Left lung (tissue), 10 donors: Measurements from ENCODE around the gene KRT36. TPM values are rescaled to one million over a fixed set of nuclear protein-coding genes. Genes with fewer than 3 reads are reported as not detected.

ENCODE experiments used
- ATAC-seq: fragments of 200-7000 bp; cut with Tn5 transposase; one replicate; pipeline ENCODE4 v1.9.1; 2020; ENCODE audit warnings: moderate library complexity
- DNase-seq, 4 donors: peaks; one replicate each; pipeline ENCODE4 v3.0.0-alpha.2; 2013 to 2020
- H3K27ac ChIP-seq, 2 donors: fragments of 200-600 bp; sonication (generic) in 1 of 2; one replicate each; pipeline versions ENCODE4 v1.5.0 to v1.8.0; 2020 to 2021
- H3K27me3 ChIP-seq, 2 donors: fragments of 200-600 bp; sonication (generic) in 1 of 2; one replicate each; pipeline versions ENCODE4 v1.5.0 to v1.8.0; 2020 to 2021
- H3K36me3 ChIP-seq, 2 donors: fragments of 200-600 bp; sonication (generic) in 1 of 2; one replicate each; pipeline versions ENCODE4 v1.5.0 to v1.8.0; 2020 to 2021
- H3K4me1 ChIP-seq, 2 donors: fragments of 200-600 bp; one replicate each; pipeline ENCODE4 v1.8.0; 2021
- H3K4me3 ChIP-seq, 2 donors: fragments of 200-600 bp; sonication (generic) in 1 of 2; one replicate each; pipeline versions ENCODE4 v1.5.0 to v1.8.0; 2020 to 2021; ENCODE audit warnings: mild to moderate bottlenecking in 1 of 2
- H3K9me3 ChIP-seq, 2 donors: fragments of 200-600 bp; sonication (generic) in 1 of 2; one replicate each; pipeline versions ENCODE4 v1.5.0 to v1.8.0; 2020 to 2021
- intact Hi-C, 2 donors: fragments of 100-400 bp; cut with DNase I; formaldehyde crosslinking; loops; one replicate each; pipeline versions ENCODE4 v1.11.2 to v1.14.2; 2022
- microRNA-seq, 2 donors: library from miRNA; unstranded; fragments of <30 nt; microRNA quantifications; one replicate each; pipeline ENCODE4, GENCODE V29; 2019
- polyA plus RNA-seq, 6 donors: library from polyadenylated mRNA; unstranded; fragments of 120-200 nt; gene quantifications; one replicate each; pipeline ENCODE4 v1.2.1, GENCODE V29; 2013; ENCODE audit not compliant: insufficient read length in 6 of 6
- total RNA-seq, 2 donors: library from RNA; stranded (reverse); fragmentation: NEBNext Ultra II Directional; extraction: Animal tissue kit (Norgen Biotek cat#: 25700); gene quantifications; one replicate each; pipeline ENCODE4 v1.2.1, GENCODE V29; 2021
- TF ChIP-seq, protein P1 (sequence below), 2 donors: fragments of 200-600 bp; sonication (generic) in 1 of 2; IDR thresholded peaks; one replicate each; pipeline versions ENCODE4 v1.5.0 to v1.8.0; 2021; ENCODE audit warnings: antibody characterized with exemption in 2 of 2
- donor health status: DM: no; HTN: yes; CAD: no.
- donor health status: DM: no; HTN: no; CAD: no.

The KRT36 gene
- total and polyA plus RNA-seq, 8 donors, result not detected

DNA sequence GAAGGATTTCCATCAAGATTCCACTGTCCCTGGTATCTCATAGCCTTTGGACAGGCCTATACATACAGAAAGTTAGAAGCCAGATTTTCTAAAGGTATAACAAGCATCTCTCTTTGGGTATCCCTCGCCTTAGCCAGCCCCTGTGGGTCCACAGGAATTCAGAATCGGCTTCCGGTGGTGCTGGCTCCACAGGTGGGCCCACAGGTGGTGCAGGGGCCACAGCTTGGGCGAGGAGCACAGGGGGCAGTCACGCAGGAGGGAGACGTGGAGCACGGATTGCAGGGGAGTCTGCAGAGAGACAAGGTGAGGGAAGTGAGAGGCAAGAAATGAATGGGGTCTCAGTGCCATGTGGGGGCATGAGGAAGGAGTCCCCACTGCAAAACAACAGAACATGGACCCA, 52.5 kb downstream of the KRT36 start:
- Histone ChIP-seq H3K4me1 (no peaks in the 10 kb centered on the region), H3K36me3 (no peaks in the 10 kb centered on the region), H3K4me3 (no peak overlapping the region), H3K9me3 (no peaks in the 10 kb centered on the region), H3K27ac (no peak overlapping the region), H3K27me3 (peaks cover 3 to 7% of the 10 kb centered on the region in 2 donors)
- intact Hi-C loops, result no loop called here
- DNase-seq, result no peak
- TF ChIP-seq, protein P1, sequence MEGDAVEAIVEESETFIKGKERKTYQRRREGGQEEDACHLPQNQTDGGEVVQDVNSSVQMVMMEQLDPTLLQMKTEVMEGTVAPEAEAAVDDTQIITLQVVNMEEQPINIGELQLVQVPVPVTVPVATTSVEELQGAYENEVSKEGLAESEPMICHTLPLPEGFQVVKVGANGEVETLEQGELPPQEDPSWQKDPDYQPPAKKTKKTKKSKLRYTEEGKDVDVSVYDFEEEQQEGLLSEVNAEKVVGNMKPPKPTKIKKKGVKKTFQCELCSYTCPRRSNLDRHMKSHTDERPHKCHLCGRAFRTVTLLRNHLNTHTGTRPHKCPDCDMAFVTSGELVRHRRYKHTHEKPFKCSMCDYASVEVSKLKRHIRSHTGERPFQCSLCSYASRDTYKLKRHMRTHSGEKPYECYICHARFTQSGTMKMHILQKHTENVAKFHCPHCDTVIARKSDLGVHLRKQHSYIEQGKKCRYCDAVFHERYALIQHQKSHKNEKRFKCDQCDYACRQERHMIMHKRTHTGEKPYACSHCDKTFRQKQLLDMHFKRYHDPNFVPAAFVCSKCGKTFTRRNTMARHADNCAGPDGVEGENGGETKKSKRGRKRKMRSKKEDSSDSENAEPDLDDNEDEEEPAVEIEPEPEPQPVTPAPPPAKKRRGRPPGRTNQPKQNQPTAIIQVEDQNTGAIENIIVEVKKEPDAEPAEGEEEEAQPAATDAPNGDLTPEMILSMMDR (IDR thresholded peaks at IDR 0.05), result no peak
- no peak for ATAC-seq

Small RNAs within 50 kb of the gene (microRNA-seq; reads per million reads assigned to microRNA genes)
- 0.67 to 0.82 reads per million in 2 donors for gene MIR6510

Other genes starting within 250 kb of the KRT36 start
- gene KRTAP9-4, start 240.2 kb downstream of the KRT36 start, total RNA-seq, result not detected
- gene KRTAP9-4, start 240.2 kb downstream of the KRT36 start, polyA plus RNA-seq, result not detected
- gene KRTAP9-9, start 234.5 kb downstream of the KRT36 start, total RNA-seq, result not detected
- gene KRTAP9-9, start 234.5 kb downstream of the KRT36 start, polyA plus RNA-seq, result not detected
- not detected for gene KRTAP9-6, start 224.5 kb downstream of the KRT36 start, total RNA-seq
- under 1 TPM in 3 of 6 donors, not detected in 3; 0.13 to 0.25 (median 0.23) TPM for gene KRTAP9-6, start 224.5 kb downstream of the KRT36 start, polyA plus RNA-seq
- gene KRTAP9-7, start 214.2 kb downstream of the KRT36 start, total RNA-seq, result not detected
- not detected for gene KRTAP9-7, start 214.2 kb downstream of the KRT36 start, polyA plus RNA-seq
- gene KRTAP29-1, start 187.1 kb downstream of the KRT36 start, total RNA-seq, result not detected
- gene KRTAP29-1, start 187.1 kb downstream of the KRT36 start, polyA plus RNA-seq, result not detected
- not detected for gene KRTAP16-1, start 180.6 kb downstream of the KRT36 start, total RNA-seq
- not detected for gene KRTAP16-1, start 180.6 kb downstream of the KRT36 start, polyA plus RNA-seq
- gene KRTAP17-1, start 174.2 kb downstream of the KRT36 start, total RNA-seq, result not detected
- gene KRTAP17-1, start 174.2 kb downstream of the KRT36 start, polyA plus RNA-seq, result not detected
- gene KRT33A, start 139.1 kb downstream of the KRT36 start, total RNA-seq, result not detected
- gene KRT33A, start 139.1 kb downstream of the KRT36 start, polyA plus RNA-seq, result not detected
- gene KRT33B, start 120.1 kb downstream of the KRT36 start, total RNA-seq, result not detected
- not detected for gene KRT33B, start 120.1 kb downstream of the KRT36 start, polyA plus RNA-seq
- not detected for gene KRT34, start 107.6 kb downstream of the KRT36 start, total RNA-seq
- not detected for gene KRT34, start 107.6 kb downstream of the KRT36 start, polyA plus RNA-seq
- not detected for gene KRT31, start 92.3 kb downstream of the KRT36 start, total RNA-seq
- not detected for gene KRT31, start 92.3 kb downstream of the KRT36 start, polyA plus RNA-seq
- not detected for gene KRT37, start 65.3 kb downstream of the KRT36 start, total RNA-seq
- gene KRT37, start 65.3 kb downstream of the KRT36 start, polyA plus RNA-seq, result not detected
- not detected for gene KRT38, start 48.9 kb downstream of the KRT36 start, total RNA-seq
- gene KRT38, start 48.9 kb downstream of the KRT36 start, polyA plus RNA-seq, result not detected
- gene KRT32, start 22.5 kb downstream of the KRT36 start, total RNA-seq, result not detected
- not detected for gene KRT32, start 22.5 kb downstream of the KRT36 start, polyA plus RNA-seq
- not detected for gene KRT35, start 8.8 kb downstream of the KRT36 start, total RNA-seq
- gene KRT35, start 8.8 kb downstream of the KRT36 start, polyA plus RNA-seq, result not detected
- gene KRT13, start 15.7 kb upstream of the KRT36 start, total RNA-seq, result 10 to 100 TPM; 10.8 to 29.1 TPM
- gene KRT13, start 15.7 kb upstream of the KRT36 start, polyA plus RNA-seq, result under 1 TPM in 4 of 6 donors, not detected in 2; 0.17 to 0.49 (median 0.34) TPM
- 10 to 100 TPM; 23.8 to 27.8 TPM for gene KRT15, start 29.0 kb upstream of the KRT36 start, total RNA-seq
- 1 to 10 TPM; 1.3 to 2.7 (median 2.1) TPM for gene KRT15, start 29.0 kb upstream of the KRT36 start, polyA plus RNA-seq
- gene KRT19, start 38.4 kb upstream of the KRT36 start, total RNA-seq, result 1,000 to 10,000 TPM in 1 of 2 donors, 100 to 1,000 TPM in 1; 692 to 1,142 TPM
- gene KRT19, start 38.4 kb upstream of the KRT36 start, polyA plus RNA-seq, result 100 to 1,000 TPM; 125 to 171 (median 133) TPM
- not detected for gene KRT9, start 82.1 kb upstream of the KRT36 start, total RNA-seq
- gene KRT9, start 82.1 kb upstream of the KRT36 start, polyA plus RNA-seq, result not detected
- gene KRT14, start 97.0 kb upstream of the KRT36 start, total RNA-seq, result 1 to 10 TPM in 1 of 2 donors, not detected in 1; 1.5 TPM
- gene KRT14, start 97.0 kb upstream of the KRT36 start, polyA plus RNA-seq, result 1 to 10 TPM in 4 of 6 donors, under 1 TPM in 2; 0.35 to 2.0 (median 1.2) TPM
- gene KRT16, start 122.9 kb upstream of the KRT36 start, total RNA-seq, result 1 to 10 TPM in 1 of 2 donors, under 1 TPM in 1; 0.65 to 1.0 TPM
- not detected for gene KRT16, start 122.9 kb upstream of the KRT36 start, polyA plus RNA-seq
- gene KRT17, start 134.7 kb upstream of the KRT36 start, total RNA-seq, result 10 to 100 TPM; 14.2 to 85.6 TPM
- gene KRT17, start 134.7 kb upstream of the KRT36 start, polyA plus RNA-seq, result 10 to 100 TPM in 1 of 6 donors, 1 to 10 TPM in 5; 4.1 to 28.1 (median 5.0) TPM
- gene EIF1, start 199.0 kb upstream of the KRT36 start, total RNA-seq, result 100 to 1,000 TPM; 728 to 773 TPM
- gene EIF1, start 199.0 kb upstream of the KRT36 start, polyA plus RNA-seq, result 100 to 1,000 TPM; 697 to 782 (median 720) TPM
- gene GAST, start 222.4 kb upstream of the KRT36 start, total RNA-seq, result not detected
- gene GAST, start 222.4 kb upstream of the KRT36 start, polyA plus RNA-seq, result not detected
- under 1 TPM; 0.16 to 0.32 TPM for gene HAP1, start 244.7 kb upstream of the KRT36 start, total RNA-seq
- under 1 TPM; 0.40 to 0.90 (median 0.71) TPM for gene HAP1, start 244.7 kb upstream of the KRT36 start, polyA plus RNA-seq